Fibroblast of gingiva (primary cell): Measurements from ENCODE around the gene ESAM.
"Not testable (repeated sequence)": the region's sequence is repeated elsewhere in the genome, so short reads cannot be mapped to it uniquely, and the experiment has no call there.

Experiments used
- DNase-seq: peaks from one replicate; pipeline ENCODE4 v3.0.0-alpha.2; 2011; ENCODE audit warnings: low read depth

ESAM gene

GRCh38 chr11:124776865-124777645, 15.0 kb upstream of the ESAM start:
- DNase-seq, result no peak

GRCh38 chr11:124770959-124771358, 8.9 kb upstream of the ESAM start:
- DNase-seq, result not testable (repeated sequence)

DNA sequence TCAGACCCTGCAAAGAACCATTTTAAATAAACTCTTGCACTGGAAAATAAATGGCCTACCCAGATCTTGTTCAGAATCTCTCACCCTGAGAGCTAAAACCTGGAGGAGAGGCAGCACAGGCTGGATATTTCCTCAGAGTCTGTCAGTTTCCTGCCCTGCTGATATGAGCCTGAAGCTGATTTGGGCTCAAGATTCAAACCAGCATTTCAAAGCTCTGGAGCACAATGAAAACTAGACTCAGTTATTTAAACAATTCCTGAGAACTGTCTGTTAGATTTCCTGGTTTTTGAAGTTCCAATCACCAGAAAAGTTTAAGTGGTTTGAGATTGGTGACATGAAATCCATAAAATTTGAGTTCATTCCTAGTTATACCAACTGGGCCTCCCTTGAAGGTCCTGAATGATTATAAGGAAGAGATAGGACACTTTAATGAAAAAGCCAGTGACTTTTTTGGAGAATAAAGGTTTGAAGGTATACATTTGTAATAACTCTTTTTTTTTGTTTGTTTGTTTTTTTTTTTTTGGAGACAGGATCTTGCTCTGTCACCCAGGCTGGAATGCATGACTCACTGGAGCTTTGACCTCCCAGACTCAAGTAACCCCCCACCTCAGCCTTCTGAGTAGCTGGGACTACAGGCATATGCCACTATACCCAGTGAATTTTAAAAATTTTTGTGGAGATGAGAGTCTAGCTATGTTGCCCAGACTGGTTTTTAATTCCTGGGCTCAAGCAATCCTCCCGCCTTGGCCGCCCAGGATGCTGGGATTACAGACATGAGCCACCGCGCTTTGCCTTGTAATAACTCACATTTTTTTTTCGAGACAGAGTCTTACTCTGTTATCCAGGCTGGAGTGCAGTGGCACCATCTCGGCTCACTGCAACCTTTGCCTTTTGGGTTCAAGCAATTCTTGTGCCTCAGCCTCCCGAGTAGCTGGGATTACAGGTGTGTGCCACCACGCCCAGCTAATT, 8.0 kb upstream of the ESAM start:
- peak; percentile 11 for DNase-seq

- no peak for DNase-seq
Observed at GRCh38 chr11:124768914-124769313, 6.8 kb upstream of the ESAM start.

- no peak for DNase-seq
Observed at GRCh38 chr11:124766156-124766555, 4.1 kb upstream of the ESAM start.

- peak; percentile 44 for DNase-seq
Observed at GRCh38 chr11:124763156-124763947, 1.3 kb upstream of the ESAM start.

DNA sequence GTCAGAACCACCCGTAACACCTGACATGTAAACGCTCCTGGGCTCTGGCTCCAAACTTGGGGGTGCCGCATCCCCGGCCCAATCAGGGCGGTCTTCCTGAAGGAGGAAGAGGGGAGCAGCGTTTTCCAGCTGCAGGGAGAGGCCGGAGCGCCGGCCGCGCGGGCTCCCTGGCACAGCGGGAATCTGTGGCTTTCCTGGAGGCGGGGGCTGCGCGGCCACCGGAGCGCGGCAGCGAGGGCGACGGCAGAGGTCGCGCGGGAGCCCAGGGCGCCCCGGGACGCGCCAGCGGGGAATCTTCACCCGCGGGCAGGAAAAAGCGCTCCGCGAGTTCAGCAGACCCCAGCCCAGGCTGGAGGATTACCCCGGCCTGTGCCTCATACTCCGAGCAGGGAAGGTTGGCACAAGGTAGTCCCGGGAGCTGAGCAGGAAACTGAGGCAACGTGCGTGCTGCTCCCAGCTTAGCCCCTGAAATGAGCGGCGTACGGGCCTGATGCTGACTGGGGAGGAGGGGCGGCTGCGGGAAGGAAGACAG, 600 bp upstream of the ESAM start:
- DNase-seq, result no peak

GRCh38 chr11:124761301-124762104, 587 bp downstream of the ESAM start:
- no peak for DNase-seq

- no peak for DNase-seq
Observed at GRCh38 chr11:124760806-124761205, 1.3 kb downstream of the ESAM start.

GRCh38 chr11:124760205-124760652, 1.9 kb downstream of the ESAM start:
- DNase-seq, result no peak

DNA sequence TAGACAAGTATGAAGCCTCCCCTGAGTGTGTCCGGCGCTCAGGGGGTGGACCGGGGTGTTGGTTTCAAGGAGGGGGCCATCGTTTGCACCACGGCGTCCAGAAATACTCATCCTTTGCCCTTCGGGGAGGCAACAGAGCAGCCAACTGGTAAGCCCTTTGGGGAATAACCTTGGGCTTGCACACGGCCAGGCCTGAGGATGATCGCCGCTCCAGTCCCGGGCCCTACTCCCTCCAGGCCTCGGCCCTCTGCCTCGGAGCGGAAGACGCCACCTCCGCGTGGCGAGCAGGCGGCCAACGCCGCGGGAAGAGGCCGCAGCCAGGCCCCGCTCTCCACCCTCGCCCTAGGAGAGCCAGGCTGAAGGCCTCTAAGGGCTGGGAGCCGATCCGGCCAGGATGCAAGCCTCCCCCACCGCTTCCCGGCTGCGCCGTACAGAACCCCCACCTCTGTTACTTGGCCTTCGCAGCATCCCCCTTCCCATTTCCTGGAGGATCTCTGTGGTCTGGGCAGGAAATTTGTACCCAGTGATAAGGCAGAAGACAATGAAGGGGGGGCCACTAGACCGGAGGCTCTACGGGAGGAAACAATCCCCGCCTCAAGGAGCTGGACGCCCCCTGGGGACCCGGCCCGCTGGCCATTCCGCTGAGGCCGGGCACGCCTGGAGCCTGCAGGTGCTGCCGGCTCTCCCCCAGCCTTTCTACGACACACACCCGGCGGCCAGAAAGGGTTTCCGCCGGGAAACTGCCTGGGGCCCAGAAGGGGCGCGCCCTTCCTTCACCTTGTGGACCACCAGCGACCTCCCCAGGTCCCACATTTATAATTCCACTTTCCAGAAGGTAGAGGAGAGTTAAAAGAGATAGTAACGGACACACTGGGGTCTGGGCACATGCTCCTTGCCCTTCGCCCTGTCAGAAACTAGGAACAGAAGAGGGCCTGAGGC, 2.6 kb downstream of the ESAM start:
- no peak for DNase-seq

GRCh38 chr11:124758355-124759265, 3.5 kb downstream of the ESAM start:
- DNase-seq, result peak; percentile 53

DNA sequence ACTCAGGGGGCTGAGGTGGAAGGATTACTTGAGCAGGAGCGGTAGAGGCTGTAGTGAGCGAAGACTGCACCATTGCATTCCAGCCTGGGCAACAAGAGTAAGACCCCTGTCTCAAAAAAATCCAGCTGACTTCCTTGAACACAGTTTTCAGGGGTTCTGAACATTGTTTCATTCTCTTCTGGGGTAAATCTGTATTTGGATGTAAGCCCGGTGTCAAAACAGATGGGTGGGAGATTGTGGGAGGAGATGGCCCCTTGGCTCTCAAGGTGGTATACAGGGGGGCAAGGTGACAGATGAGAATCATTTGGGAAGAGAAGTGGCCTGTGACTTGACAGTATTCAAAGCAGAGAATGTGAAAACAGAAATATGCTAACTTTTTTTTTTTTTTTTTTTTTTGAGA, 4.8 kb downstream of the ESAM start:
- DNase-seq, result no peak

DNA sequence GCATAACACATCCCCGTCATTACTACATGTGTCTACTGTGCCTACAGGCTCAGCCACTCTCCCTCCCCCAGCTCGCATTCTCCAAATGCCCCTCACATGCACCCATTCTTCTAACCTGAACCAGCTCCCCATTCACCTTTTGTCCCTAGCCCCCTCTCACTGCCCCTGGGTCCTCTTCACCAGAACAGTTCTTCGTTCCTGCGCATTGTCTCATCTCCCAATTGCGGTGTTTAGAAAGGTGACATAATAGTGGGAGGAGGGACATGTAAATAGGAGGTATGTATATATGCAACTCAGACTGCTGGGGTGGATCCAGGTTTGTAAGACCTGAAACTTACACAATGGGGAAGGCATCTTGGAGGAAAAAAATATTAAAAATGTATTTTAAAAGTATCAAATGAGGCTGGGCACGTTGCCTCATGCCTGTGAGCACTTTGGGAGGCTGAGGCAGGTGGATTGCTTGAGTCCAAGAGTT, 5.3 kb downstream of the ESAM start:
- no peak for DNase-seq

GRCh38 chr11:124756033-124756752, 5.9 kb downstream of the ESAM start:
- DNase-seq, result no peak

DNA sequence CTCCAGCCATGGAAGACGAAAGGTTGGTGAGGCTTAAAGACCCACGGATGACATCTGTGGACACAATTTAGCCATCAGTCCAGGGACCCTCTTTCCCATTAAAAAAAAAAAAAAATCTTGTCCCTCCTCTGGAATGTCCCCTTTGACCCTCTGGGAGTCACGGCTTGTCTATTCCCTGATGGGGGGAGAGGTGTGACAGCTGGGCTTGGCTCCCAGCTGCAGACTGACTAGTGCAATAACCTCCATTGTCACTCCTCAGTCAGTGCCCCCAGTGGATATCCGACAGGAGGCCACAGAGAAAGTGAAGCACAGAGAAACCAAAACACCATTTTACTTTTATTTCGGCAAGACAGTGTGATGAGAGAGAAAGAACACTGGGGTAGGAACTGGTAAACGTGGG, 7.4 kb downstream of the ESAM start:
- no peak for DNase-seq

DNA sequence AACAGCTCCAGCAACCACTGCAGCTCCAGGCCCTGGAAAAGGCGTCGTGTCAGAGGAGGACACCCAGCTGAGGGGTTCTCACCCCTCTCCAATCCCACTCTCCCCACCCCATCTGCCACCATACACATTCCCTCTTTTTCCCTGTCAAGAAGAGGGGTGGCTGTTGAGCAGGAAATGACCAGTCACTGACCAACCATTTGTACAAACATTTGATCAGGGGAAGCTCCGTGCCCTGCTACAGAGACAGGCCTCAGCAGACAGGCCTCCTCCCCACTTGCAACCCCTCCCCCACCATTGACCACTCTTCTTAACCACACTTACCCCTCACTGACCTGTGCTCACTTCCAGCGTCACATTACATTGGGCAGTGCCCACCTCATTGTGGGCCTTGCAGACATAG, 7.8 kb downstream of the ESAM start:
- DNase-seq, result no peak

- DNase-seq, result no peak
Observed at GRCh38 chr11:124753624-124754023, 8.5 kb downstream of the ESAM start.
